ENCODE data around the gene AKR1C4.

AKR1C4 gene

GRCh38 chr10:5266804-5267203, 70.2 kb downstream of the AKR1C4 start:
- DNase-seq (ENCODE audit: low read depth) = no peak

- no peak for DNase-seq (ENCODE audit: low read depth)
Measured at GRCh38 chr10:5268234-5268633, 71.6 kb downstream of the AKR1C4 start.
